Fibroblast of skin of right quadriceps (primary cell): ENCODE measurements around the gene MICU1.

Experiments
- DNase-seq: peaks from one replicate; pipeline ENCODE4 v3.0.0-alpha.2; 2013

The MICU1 gene

DNA sequence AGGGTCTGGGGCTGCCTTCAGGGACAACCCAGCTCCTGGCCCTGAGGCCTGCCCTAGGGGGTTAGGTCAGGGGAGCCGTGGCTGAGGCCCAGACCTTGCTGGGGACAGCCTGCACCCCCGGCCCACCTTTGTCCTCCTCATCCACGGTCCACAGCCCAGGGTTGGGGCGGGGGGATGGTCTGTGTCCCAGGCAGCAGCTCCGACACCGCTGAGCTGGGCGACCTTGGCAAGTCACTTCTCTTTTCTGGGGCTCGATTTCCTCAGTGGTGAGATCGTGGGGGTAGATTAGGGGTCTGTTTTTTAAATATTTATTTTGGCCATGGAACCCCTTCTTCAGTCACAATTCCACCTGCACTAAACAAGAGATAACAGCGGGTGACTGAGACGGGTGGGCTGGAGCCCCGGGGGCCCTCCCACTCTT lies 302.1 kb downstream of the MICU1 start:
- no peak for DNase-seq

- DNase-seq = no peak
Observed at GRCh38 chr10:72323108-72323749, 302.6 kb downstream of the MICU1 start.

- DNase-seq = no peak
Observed at GRCh38 chr10:72322280-72323058, 303.4 kb downstream of the MICU1 start.

GRCh38 chr10:72322030-72322279 lies 303.9 kb downstream of the MICU1 start:
- no peak for DNase-seq

DNA sequence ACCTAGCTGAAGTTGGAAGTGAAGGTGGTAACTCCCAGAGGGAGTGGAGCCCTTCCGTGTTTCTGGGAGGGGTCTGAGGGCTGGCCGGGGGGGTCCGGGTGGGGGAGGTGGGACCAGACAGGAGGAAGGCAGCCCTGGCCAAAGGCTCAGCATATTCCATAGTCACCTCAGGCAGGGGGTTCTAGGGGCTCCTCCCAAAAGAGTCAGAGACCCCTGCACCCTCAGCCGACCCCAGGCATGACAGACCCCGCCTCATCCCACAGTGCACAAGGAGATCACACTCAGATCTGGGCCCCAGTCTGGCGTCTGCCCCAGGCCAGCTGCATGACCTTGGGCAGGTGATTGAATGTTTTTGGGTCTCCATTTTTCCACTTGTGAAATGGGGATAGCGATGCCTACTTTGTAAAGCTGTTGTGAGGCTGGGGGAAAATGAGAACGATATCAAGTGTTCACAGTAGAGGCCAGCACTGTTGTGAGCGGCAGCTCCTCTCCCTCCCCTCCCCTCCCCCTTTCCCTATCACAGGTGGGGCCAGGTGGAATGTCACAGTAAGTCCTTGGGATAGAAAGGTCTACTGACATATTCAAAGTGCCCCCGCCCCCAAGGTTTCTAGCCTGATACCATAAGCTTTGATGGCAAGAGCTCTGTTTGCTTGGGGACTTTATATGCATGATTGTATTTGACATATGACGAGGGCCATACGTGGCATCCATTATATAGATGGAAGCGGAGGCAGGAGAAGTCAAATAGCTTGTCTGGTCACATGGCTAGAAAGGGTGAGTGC lies 304.4 kb downstream of the MICU1 start:
- no peak for DNase-seq

- DNase-seq = peak; percentile 100
Observed at GRCh38 chr10:72320676-72321247, 305.1 kb downstream of the MICU1 start.

DNA sequence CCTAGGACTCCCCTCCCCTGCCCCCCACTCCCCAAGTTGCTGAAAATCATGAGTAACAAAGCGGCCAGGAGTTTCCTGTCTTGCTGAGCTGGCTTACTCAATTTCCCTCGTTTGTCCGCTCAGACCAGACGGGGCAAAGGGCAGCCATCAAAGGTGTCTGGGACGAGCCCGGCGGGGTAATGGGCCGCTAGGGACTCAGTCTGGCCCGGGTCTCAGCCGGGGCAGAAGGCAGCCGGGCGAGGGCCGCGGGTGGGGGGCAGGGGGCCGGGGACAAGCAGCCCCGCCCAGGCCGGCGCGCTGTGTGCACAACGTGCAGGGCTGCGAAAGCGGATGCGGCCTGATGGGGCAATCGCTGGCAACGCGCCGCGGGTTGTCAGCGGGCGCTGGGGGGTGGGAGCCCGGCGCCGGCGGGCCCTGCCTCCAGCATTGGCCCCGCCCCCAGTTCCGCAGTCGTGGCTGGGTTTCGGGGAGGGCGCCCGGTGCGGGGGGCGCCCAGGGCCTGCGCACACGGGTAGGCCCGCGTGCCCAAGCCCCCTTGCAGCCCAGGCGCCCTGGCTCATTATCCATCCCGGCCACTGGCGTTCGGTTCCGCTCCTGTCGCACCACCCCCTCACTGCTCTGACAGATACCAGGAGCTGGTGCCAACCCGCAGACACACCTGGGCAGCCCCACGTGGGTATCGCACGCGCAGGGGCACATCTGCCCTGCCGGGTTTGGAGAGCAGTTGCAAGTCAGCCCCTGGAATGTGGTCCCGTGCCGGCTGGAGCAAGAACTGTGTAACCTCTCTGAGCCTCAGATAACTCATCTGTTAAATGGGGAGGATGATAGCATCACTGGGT lies 306.2 kb downstream of the MICU1 start:
- DNase-seq = peak; percentile 96

DNA sequence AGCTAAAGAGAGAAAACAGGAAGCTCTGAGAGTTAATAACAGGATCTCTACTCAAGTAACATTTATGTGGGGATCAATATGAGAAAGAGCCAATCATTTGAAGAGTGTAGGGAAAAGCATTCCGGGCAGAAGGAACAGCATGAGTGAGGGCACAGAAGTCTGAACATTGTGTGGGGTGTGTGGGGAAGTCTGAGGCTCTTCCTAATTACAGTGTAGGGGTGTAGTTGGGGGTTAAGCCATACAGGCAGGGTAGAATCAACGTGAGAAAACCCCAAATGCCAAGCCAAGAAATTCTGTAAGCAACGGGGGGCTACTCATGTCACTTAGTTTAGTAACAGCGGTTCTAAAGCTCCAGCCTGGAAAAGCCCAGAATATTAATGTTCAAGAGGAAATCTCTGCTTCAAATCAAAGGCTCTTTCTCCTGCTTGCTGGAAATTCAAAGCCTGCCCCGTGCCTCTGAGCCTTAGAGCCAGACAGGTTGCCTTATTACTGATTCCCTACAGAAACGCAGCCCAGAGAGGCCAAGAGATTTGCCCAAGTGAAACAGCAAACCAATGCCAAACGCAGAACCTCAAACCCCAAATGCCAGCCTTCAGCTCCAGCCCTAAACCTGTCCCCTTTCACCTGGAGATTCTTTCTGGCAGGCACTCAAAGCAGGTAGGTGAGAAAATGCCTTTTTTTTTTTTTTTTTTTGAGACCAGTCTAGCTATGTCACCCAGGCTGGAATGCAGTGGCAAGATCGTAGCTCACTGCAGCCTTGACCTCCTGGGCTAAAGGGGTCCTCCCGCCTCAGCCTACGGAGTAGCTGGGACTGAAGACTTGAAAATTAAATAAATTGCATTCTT lies 307.2 kb downstream of the MICU1 start:
- no peak for DNase-seq
